ENCODE measurements around the gene THOC7. TPM values are rescaled to one million over a fixed set of nuclear protein-coding genes. Genes with fewer than 3 reads are reported as not detected.

THOC7 gene
- total RNA-seq, 1 experiment from 2014 or later: 41.8 TPM

DNA sequence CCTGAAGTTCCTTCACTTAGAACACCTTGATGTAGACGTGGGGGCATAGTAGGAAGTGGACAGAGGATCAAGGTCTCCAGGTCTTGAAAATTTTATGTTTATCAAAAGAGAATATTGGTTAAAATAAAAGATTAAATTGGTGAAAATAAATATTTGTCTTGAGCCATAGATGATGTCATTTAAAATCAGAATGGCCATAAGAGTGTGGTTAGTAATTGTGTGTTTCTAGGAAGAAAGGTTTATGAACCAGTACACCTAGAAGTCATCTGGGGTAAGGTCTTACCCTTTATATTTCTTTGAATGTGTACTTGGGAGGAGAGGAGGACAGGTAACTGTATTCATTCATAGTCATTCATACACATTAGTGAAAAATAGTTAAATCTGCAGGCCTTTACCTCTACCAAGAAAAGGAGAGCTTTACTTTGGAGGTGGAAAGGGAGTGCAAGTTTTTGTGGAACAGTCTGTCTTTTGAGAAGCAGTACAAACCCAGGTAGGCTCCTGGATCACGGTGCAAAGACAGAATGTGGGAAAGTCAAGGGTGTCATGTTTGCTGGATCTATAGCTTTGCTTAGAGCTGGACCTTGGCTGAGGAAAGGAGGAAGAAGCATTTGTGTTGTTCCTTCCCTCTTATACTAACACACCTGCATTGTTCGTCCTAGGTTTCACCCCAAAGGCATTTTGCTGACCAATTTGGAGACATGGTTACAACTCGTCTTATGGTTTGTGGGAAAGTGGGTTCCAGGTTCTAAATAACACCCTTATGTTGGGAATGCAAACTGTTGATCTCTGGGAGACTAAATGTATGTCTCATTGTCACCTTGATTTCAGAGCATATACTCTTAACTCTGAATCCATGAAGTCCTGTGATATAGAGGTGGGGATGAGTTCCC, 42.4 kb upstream of the THOC7 start:
- POLR2A ChIA-PET (ENCODE audit: unreplicated experiment): no interaction called here
- intact Hi-C loops (cut with micrococcal nuclease): no loop called here
- BruUV-seq (replicated peaks): no TSS peak

DNA sequence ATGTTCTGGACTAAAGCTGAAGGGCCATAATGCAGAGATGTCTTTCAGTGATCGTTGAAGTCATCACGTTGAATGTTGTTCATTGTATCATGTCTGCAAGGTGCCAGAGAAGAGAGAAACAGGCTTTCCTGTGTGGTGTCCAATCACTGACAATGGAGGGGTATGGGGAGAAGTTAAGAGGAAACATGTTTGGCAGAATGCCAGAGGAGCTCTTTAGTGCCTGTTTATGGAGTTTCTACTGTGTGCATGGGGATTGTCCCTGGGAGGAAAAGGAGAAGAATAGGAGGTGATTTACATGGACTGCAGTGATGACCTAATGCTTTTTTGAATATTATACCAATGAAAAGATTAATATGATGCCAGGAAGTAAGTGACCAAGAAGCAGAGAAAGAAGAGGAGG, 36.9 kb upstream of the THOC7 start:
- no peaks in the 10 kb centered on the region for H3K27me3 ChIP-seq (ENCODE audit: low read length)
- intact Hi-C loops (cut with micrococcal nuclease): no loop called here
- no peaks in the 10 kb centered on the region for H3K36me3 ChIP-seq (ENCODE audit: low read depth, low read length)
- H3K27ac ChIP-seq (ENCODE audit: low read length): no peak overlapping the region
- H4K20me1 ChIP-seq (ENCODE audit: low read length): no peaks in the 10 kb centered on the region
- ATAC-seq (no peak), DNase-seq (no peak)
- no TSS peak for BruUV-seq (replicated peaks)
- H3K9me3 ChIP-seq (ENCODE audit: low read length): no peaks in the 10 kb centered on the region
- POLR2A ChIA-PET (ENCODE audit: unreplicated experiment): no interaction called here
- no peak for TF ChIP-seq EZH2phosphoT487 (IDR thresholded peaks at IDR 0.05; ENCODE audit: borderline replicate concordance, low read length)
- TF ChIP-seq EZH2 (IDR thresholded peaks at IDR 0.05; ENCODE audit: low read length, unreplicated experiment): no peak
- TF ChIP-seq, protein P1, sequence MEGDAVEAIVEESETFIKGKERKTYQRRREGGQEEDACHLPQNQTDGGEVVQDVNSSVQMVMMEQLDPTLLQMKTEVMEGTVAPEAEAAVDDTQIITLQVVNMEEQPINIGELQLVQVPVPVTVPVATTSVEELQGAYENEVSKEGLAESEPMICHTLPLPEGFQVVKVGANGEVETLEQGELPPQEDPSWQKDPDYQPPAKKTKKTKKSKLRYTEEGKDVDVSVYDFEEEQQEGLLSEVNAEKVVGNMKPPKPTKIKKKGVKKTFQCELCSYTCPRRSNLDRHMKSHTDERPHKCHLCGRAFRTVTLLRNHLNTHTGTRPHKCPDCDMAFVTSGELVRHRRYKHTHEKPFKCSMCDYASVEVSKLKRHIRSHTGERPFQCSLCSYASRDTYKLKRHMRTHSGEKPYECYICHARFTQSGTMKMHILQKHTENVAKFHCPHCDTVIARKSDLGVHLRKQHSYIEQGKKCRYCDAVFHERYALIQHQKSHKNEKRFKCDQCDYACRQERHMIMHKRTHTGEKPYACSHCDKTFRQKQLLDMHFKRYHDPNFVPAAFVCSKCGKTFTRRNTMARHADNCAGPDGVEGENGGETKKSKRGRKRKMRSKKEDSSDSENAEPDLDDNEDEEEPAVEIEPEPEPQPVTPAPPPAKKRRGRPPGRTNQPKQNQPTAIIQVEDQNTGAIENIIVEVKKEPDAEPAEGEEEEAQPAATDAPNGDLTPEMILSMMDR (conservative IDR thresholded peaks at IDR 0.05; ENCODE audit: low read depth, low read length): no peak
- no peak overlapping the region for H3K4me3 ChIP-seq (ENCODE audit: low read length)
- no peak overlapping the region for H3K4me2 ChIP-seq (ENCODE audit: low read length)
- H3K9ac ChIP-seq (ENCODE audit: low read length): no peak overlapping the region
- CTCF ChIA-PET: no interaction called here
- H2AFZ ChIP-seq (ENCODE audit: low read length): no peak overlapping the region
- H3K79me2 ChIP-seq (ENCODE audit: low read length): no peaks in the 10 kb centered on the region
- H3K4me1 ChIP-seq (ENCODE audit: insufficient read depth, low read length): no peaks in the 10 kb centered on the region
- H3K9me2 ChIP-seq (replicated peaks; ENCODE audit: low read length): no peaks in the 10 kb centered on the region
- no peaks in the 10 kb centered on the region for H3F3A ChIP-seq (ENCODE audit: low read length, unreplicated experiment)

More for the DNA sequence above, 42.4 kb upstream of the THOC7 start:
- no peaks in the 10 kb centered on the region for H4K20me1 ChIP-seq (ENCODE audit: low read length)
- no peaks in the 10 kb centered on the region for H3F3A ChIP-seq (ENCODE audit: low read length, unreplicated experiment)
- DNase-seq (no peak), ATAC-seq (no peak)
- H3K36me3 ChIP-seq (ENCODE audit: low read depth, low read length): no peaks in the 10 kb centered on the region
- peaks cover 6% of the 10 kb centered on the region for H3K79me2 ChIP-seq (ENCODE audit: low read length)
- CTCF ChIA-PET: no interaction called here
- H3K4me3 ChIP-seq (ENCODE audit: low read length): no peak overlapping the region
- no peak overlapping the region for H3K4me2 ChIP-seq (ENCODE audit: low read length)
- no peaks in the 10 kb centered on the region for H3K9me2 ChIP-seq (replicated peaks; ENCODE audit: low read length)
- H3K9me3 ChIP-seq (ENCODE audit: low read length): no peaks in the 10 kb centered on the region
- H2AFZ ChIP-seq (ENCODE audit: low read length): no peak overlapping the region
- TF ChIP-seq EZH2phosphoT487 (IDR thresholded peaks at IDR 0.05; ENCODE audit: borderline replicate concordance, low read length) (no peak), EZH2 (IDR thresholded peaks at IDR 0.05; ENCODE audit: low read length, unreplicated experiment) (no peak)
- H3K9ac ChIP-seq (ENCODE audit: low read length): no peak overlapping the region
- no peaks in the 10 kb centered on the region for H3K27me3 ChIP-seq (ENCODE audit: low read length)
- peaks cover 8% of the 10 kb centered on the region; the same call in 1 of the 2 replicates for H3K4me1 ChIP-seq (ENCODE audit: insufficient read depth, low read length)
- H3K27ac ChIP-seq (ENCODE audit: low read length): no peak overlapping the region

DNA sequence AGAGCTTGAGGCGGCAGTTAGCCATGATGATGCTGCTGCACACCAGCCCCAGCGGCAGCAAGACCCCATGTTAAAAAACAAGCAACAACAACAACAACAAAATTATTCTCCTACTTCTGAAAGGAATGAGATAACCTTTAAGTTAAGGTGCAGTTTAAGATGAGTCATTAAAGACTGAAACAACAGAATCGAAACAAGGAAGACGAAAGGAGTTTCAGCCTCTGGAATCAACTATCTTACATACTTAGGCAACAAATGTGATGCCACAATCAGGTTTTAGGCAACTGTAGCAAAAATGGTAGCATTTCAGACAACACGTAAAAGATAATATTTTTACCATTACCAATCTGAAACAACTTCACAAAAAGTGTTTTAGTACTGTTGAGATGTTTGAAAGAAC, 36.4 kb upstream of the THOC7 start:
- POLR2A ChIA-PET (ENCODE audit: unreplicated experiment): no interaction called here
- intact Hi-C loops (cut with micrococcal nuclease): no loop called here
- BruUV-seq (replicated peaks): no TSS peak

More for the DNA sequence above, 36.4 kb upstream of the THOC7 start:
- H3K9ac ChIP-seq (ENCODE audit: low read length): no peak overlapping the region
- no peak overlapping the region for H2AFZ ChIP-seq (ENCODE audit: low read length)
- DNase-seq: no peak
- no peaks in the 10 kb centered on the region for H3K27me3 ChIP-seq (ENCODE audit: low read length)
- H3K27ac ChIP-seq (ENCODE audit: low read length): no peak overlapping the region
- CTCF ChIA-PET: no interaction called here
- H3K36me3 ChIP-seq (ENCODE audit: low read depth, low read length): no peaks in the 10 kb centered on the region
- H3K4me1 ChIP-seq (ENCODE audit: insufficient read depth, low read length): no peaks in the 10 kb centered on the region
- ATAC-seq: no peak
- H3K9me2 ChIP-seq (replicated peaks; ENCODE audit: low read length): no peaks in the 10 kb centered on the region
- H3K4me2 ChIP-seq (ENCODE audit: low read length): no peak overlapping the region
- TF ChIP-seq, protein P1 (conservative IDR thresholded peaks at IDR 0.05; ENCODE audit: low read depth, low read length): no peak
- TF ChIP-seq EZH2 (IDR thresholded peaks at IDR 0.05; ENCODE audit: low read length, unreplicated experiment) (no peak), EZH2phosphoT487 (IDR thresholded peaks at IDR 0.05; ENCODE audit: borderline replicate concordance, low read length) (no peak)
- no peaks in the 10 kb centered on the region for H3K9me3 ChIP-seq (ENCODE audit: low read length)
- H3F3A ChIP-seq (ENCODE audit: low read length, unreplicated experiment): no peaks in the 10 kb centered on the region
- no peaks in the 10 kb centered on the region for H4K20me1 ChIP-seq (ENCODE audit: low read length)
- H3K4me3 ChIP-seq (ENCODE audit: low read length): no peak overlapping the region
- H3K79me2 ChIP-seq (ENCODE audit: low read length): no peaks in the 10 kb centered on the region

All from PC-3 (cell line).